SK-N-SH treated with all-trans-retinoic acid at 6 μM for 48 hours (cell line): ENCODE data around the gene PHLDA1.

ENCODE experiments used
- ARNTL ChIP-seq: fragments of 450-650 bp; formaldehyde crosslinking; IDR thresholded peaks from 2 replicates; pipeline ENCODE4 v1.5.0; 2020; ENCODE audit warnings: low read depth, mild to moderate bottlenecking, moderate library complexity, borderline replicate concordance
- BACH2 ChIP-seq: fragments of 250-450 bp; sonication (Bioruptor Pico); IDR thresholded peaks from 2 replicates; pipeline ENCODE4 v1.9.0; 2021; ENCODE audit warnings: mild to moderate bottlenecking, borderline replicate concordance
- CREB5 ChIP-seq: fragments of 250-450 bp; sonication (Bioruptor Pico); IDR thresholded peaks from 2 replicates; pipeline ENCODE4 v1.5.1; 2020; ENCODE audit warnings: low read depth, mild to moderate bottlenecking, moderate library complexity
- GLIS3 ChIP-seq: fragments of 250-450 bp; sonication (Bioruptor Pico); IDR thresholded peaks from 2 replicates; pipeline ENCODE4 v1.5.0; 2020; ENCODE audit warnings: mild to moderate bottlenecking, moderate library complexity
- OSR1 ChIP-seq: fragments of 250-450 bp; sonication (Bioruptor Pico); IDR thresholded peaks from 2 replicates; pipeline ENCODE4 v1.8.0; 2022; ENCODE audit warnings: moderate library complexity, mild to moderate bottlenecking, inconsistent platforms
- PATZ1 ChIP-seq: fragments of 250-450 bp; sonication (Bioruptor Pico); IDR thresholded peaks from 2 replicates; pipeline ENCODE4 v1.8.0; 2020; ENCODE audit warnings: mild to moderate bottlenecking, moderate library complexity, borderline replicate concordance
- RARB ChIP-seq: fragments of 250-450 bp; sonication (Bioruptor Pico); IDR thresholded peaks from 2 replicates; pipeline ENCODE4 v1.8.0; 2021; ENCODE audit warnings: mild to moderate bottlenecking, moderate library complexity
- ZFP3 ChIP-seq: fragments of 250-450 bp; sonication (Bioruptor Pico); IDR thresholded peaks from 2 replicates; pipeline ENCODE4 v1.5.0; 2020; ENCODE audit warnings: mild to moderate bottlenecking, moderate library complexity
- ZNF565 ChIP-seq: fragments of 450-650 bp; formaldehyde crosslinking; conservative IDR thresholded peaks from 2 replicates; pipeline ENCODE4 v1.5.0; 2020; ENCODE audit warnings: low read depth, mild to moderate bottlenecking, moderate library complexity

DNA sequence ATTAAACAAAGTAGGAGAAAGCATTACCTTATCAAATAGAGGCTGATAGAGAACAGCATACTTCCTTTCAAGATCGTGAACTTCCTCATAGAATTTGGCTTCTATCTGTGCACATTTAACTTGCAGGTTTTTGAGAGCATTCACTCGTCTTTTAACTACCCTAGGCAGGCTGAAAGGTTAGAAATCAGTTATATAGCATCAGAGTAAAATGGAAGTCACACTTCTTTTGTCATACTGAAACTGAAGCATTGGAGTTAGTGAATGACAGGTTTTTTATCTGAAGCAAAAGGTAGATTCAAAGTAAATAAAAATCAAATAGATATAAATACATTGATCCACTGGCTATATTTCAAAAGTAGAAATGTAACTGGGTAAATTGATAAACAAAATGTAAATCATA lies 28.5 kb upstream of the PHLDA1 start:
- no peak for TF ChIP-seq ARNTL (CRISPR knock-in tag)
- TF ChIP-seq ZFP3 (CRISPR knock-in tag): no peak
- TF ChIP-seq OSR1 (CRISPR knock-in tag): no peak
- no peak for TF ChIP-seq CREB5
- TF ChIP-seq RARB (CRISPR knock-in tag): no peak
- TF ChIP-seq PATZ1 (CRISPR knock-in tag): no peak
- TF ChIP-seq ZNF565: no peak
- TF ChIP-seq BACH2 (CRISPR knock-in tag): no peak
- TF ChIP-seq GLIS3 (CRISPR knock-in tag): no peak
